PFSK-1 (cell line): ENCODE data around the gene FLRT1.

Experiments
- FOXP2 ChIP-seq: optimal IDR thresholded peaks from 2 replicates; pipeline ENCODE3; 2011; ENCODE audit warnings: borderline replicate concordance, control low read depth, inconsistent platforms; ENCODE audit not compliant: insufficient read depth; ENCODE audit errors: extremely low read length, extremely low read depth
- POLR2AphosphoS5 ChIP-seq: IDR thresholded peaks from 2 replicates; pipeline ENCODE4 v1.6.1; 2012; ENCODE audit warnings: low read depth, mild to moderate bottlenecking, control low read depth, low read length, moderate library complexity
- SIN3A ChIP-seq: IDR thresholded peaks from 2 replicates; pipeline ENCODE4 v1.6.1; 2012; ENCODE audit warnings: mild to moderate bottlenecking, low read length, moderate library complexity, borderline replicate concordance; ENCODE audit not compliant: insufficient read depth
- TAF1 ChIP-seq: IDR thresholded peaks from 2 replicates; pipeline ENCODE4 v1.6.1; 2012; ENCODE audit warnings: low read length, control low read depth, borderline replicate concordance; ENCODE audit not compliant: insufficient read depth
- TF ChIP-seq, protein P1 (sequence below), 2 experiments: IDR thresholded peaks; 2 replicates each; pipeline versions ENCODE4 v1.6.1 to v1.8.0; 2011 to 2012; ENCODE audit warnings: low read depth in 2 of 2, low read length in 2 of 2, control low read depth in 1 of 2, inconsistent platforms in 1 of 2, mild to moderate bottlenecking in 1 of 2, moderate library complexity in 1 of 2; ENCODE audit not compliant: insufficient read depth in 1 of 2

Gene FLRT1

DNA sequence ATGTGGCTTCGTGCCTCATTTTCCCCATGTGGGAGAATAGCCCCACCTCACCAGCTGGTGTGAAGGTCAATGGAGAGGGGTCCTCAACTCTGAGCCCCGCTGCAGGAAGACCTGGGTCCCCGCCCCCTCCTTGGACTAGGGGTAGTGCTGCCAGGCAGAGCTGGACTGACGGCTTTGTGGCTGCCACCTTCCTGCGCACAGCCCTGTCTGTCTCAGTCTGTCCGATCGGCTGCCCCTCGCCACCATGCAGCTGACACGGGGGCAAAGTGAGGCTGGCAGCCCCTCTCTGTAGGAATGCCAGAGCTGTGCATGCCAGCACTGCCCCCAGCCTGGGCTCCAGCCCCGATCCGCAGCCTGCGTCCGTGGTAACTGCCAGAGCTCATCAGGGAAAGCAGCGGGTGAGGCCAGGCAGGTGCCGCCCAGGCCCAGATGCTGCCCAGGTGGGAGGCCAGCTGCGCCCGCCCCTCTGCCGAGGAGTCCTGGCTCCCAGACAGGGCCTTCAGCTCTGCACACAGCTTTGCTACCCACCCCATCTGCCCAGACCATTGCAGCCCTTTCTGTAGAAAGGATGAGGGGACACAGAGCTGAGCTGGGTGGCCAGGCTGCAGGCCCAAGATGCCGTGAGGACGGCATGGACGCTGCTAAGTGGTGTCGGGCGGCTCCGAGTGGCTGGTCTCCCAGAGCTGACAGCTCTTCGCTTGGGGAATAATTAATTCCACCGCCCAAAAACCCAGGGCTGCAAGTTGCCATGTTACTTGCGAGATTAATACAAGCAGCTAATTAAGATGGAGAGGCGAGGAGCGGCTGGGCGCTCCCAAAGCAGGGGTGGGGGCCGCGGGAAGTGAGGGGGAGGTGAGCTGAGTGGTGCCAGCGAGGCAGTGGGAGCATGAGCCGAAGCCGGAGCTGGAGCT lies 19.5 kb upstream of the FLRT1 start:
- TF ChIP-seq POLR2AphosphoS5 (no peak), FOXP2 (no peak), TAF1 (no peak), SIN3A (no peak)
- TF ChIP-seq, protein P1, sequence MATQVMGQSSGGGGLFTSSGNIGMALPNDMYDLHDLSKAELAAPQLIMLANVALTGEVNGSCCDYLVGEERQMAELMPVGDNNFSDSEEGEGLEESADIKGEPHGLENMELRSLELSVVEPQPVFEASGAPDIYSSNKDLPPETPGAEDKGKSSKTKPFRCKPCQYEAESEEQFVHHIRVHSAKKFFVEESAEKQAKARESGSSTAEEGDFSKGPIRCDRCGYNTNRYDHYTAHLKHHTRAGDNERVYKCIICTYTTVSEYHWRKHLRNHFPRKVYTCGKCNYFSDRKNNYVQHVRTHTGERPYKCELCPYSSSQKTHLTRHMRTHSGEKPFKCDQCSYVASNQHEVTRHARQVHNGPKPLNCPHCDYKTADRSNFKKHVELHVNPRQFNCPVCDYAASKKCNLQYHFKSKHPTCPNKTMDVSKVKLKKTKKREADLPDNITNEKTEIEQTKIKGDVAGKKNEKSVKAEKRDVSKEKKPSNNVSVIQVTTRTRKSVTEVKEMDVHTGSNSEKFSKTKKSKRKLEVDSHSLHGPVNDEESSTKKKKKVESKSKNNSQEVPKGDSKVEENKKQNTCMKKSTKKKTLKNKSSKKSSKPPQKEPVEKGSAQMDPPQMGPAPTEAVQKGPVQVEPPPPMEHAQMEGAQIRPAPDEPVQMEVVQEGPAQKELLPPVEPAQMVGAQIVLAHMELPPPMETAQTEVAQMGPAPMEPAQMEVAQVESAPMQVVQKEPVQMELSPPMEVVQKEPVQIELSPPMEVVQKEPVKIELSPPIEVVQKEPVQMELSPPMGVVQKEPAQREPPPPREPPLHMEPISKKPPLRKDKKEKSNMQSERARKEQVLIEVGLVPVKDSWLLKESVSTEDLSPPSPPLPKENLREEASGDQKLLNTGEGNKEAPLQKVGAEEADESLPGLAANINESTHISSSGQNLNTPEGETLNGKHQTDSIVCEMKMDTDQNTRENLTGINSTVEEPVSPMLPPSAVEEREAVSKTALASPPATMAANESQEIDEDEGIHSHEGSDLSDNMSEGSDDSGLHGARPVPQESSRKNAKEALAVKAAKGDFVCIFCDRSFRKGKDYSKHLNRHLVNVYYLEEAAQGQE (IDR thresholded peaks at IDR 0.05; ENCODE audit: insufficient read depth in 1 of 2, low read depth in 2 of 2, low read length in 2 of 2), result no peak

DNA sequence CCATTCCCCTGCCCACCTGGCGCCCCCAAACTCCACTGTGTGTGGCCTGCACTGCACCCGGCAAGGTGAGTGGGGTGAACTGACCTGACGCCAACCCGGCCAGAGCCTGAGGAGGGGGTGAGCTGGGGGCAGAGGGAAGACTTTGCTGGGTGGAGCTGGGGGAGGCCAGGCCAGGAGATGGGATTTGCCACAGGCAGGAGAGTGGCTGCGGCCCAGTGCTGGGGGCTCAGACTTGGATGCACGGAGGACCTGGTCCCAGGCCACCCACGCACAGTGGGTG lies 17.8 kb upstream of the FLRT1 start:
- TF ChIP-seq SIN3A, result no peak

- TF ChIP-seq, protein P1 (IDR thresholded peaks at IDR 0.05; ENCODE audit: insufficient read depth in 1 of 2, low read depth in 2 of 2, low read length in 2 of 2), result no peak
- TF ChIP-seq TAF1, result no peak
- TF ChIP-seq SIN3A, result no peak
- TF ChIP-seq FOXP2, result no peak
- no peak for TF ChIP-seq POLR2AphosphoS5
Measured at GRCh38 chr11:64018310-64018709, 17.4 kb upstream of the FLRT1 start.

DNA sequence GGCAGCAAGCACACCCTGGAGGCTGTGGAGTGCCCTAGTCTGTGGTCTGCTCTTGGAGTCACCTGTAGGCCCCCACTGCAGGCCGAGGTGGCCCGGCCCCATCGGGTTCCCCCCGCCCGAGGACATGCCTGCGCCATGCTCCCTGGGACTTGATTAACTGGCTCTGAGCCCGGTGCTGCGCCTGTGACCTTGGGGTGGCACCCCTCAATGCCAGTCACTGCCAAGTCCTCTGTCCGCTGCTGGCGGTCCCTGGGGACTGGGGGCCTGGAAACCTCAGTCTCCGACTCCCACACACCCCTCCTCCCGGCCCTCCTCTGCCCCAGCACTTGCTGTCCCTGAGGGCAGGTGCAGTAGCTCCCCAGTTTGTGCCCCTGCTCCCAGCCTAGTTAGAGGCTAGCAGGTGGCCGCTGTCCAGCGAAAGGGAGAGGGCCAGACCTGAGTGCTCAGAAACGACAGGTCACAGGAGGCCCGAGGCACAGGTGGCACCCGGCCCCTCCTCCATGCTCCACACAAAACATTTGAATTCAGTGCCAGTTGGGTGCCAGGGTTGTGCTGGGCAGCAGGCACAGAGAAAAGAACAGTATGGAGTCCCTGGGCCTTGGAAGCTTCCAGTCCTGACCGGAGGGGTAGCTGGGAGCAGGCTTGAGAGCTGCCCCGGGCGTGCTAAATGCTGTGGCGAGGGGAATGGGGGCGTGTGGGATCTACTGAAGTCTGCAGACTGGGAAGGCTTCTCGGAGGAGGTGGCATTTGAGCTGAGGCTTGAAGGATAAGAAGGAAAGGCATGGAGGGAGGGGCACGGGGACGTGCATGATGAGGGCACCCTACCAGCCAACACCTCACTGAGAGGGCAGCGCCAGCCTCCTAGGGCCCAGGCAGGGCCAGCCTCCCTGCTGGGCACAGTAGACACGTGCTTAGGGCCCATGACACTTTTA lies 16.4 kb upstream of the FLRT1 start:
- no peak for TF ChIP-seq FOXP2
- TF ChIP-seq SIN3A, result no peak
- TF ChIP-seq, protein P1 (IDR thresholded peaks at IDR 0.05; ENCODE audit: insufficient read depth in 1 of 2, low read depth in 2 of 2, low read length in 2 of 2), result 0 out of 4 replicates have a peak, but pooled peaks of 1 of the 2 experiments have one; percentile 35
- TF ChIP-seq TAF1, result no peak
- TF ChIP-seq POLR2AphosphoS5, result no peak

DNA sequence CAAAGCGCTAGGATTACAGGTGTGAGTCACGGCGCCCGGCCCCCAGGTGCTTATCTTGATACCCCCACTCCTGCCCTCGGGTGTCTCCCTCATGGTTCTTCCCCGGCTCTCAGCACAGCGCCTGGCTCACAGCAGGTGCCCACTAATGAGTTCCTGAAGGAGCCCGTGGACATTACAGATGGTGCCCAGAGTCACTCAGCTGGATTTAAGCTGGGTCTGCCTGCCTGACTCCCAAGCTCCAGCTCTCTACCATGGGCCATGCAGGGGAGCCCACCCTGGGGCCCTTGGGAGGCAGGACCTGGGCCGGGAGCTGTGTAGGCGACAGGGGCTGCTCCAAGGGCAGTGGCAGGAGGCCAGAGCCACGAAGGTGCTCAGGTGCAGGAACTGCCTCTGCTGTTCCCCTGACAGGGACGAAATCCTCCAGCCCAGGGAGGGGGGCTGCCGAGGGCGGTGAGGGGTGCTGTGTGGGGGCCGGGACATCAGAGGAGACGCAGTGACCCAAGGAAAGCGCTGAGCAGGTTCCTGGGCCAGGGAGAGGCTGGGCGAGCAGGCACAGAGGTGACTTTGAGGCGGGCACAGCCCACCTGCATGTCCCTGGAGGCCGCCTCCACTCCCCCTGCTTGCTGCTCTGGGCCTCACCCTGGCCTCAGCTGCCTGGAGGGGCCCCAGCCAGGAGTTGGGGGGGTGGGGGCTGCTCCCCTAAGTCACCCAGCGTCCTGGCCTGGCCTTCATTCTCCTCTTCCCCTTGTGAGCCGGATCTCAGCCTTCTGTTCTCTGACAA lies 14.6 kb upstream of the FLRT1 start:
- no peak for TF ChIP-seq SIN3A
- TF ChIP-seq, protein P1 (IDR thresholded peaks at IDR 0.05; ENCODE audit: insufficient read depth in 1 of 2, low read depth in 2 of 2, low read length in 2 of 2), result no peak
- TF ChIP-seq POLR2AphosphoS5, result no peak
- no peak for TF ChIP-seq TAF1
- no peak for TF ChIP-seq FOXP2
